ENCODE data around the gene RAB40C.

The RAB40C gene

DNA sequence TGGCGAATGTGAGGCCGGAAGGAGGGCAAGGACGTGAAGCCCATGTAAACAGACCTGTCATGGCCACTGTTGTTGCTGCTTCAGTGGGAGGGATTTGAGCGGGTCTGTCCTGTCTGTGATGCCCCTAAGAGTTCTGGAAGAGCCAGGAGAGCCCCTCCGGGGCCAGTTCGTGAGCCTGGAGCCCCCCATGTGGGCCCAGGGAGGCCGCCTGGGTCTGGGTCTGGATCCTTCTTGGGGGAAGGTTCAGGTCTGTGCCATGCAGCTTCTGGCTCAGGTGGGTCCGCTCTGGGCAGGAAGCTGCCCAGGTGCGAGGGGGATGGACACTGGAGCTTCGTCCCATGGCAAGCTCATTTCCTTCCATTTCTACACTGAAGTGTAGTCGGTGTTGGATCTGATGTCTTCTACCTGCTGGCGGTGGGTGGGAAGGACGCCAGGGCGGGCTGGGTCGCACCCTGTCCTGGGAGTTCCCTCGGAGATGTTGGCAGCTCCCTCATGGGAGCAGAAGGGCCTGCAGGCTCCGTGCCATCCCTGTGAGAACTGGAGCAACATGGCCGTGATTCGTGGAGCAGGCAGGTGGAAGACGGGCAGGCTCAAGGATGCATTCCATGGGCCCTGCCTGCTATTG, 29.7 kb downstream of the RAB40C start:
- DNase-seq, result no peak

DNA sequence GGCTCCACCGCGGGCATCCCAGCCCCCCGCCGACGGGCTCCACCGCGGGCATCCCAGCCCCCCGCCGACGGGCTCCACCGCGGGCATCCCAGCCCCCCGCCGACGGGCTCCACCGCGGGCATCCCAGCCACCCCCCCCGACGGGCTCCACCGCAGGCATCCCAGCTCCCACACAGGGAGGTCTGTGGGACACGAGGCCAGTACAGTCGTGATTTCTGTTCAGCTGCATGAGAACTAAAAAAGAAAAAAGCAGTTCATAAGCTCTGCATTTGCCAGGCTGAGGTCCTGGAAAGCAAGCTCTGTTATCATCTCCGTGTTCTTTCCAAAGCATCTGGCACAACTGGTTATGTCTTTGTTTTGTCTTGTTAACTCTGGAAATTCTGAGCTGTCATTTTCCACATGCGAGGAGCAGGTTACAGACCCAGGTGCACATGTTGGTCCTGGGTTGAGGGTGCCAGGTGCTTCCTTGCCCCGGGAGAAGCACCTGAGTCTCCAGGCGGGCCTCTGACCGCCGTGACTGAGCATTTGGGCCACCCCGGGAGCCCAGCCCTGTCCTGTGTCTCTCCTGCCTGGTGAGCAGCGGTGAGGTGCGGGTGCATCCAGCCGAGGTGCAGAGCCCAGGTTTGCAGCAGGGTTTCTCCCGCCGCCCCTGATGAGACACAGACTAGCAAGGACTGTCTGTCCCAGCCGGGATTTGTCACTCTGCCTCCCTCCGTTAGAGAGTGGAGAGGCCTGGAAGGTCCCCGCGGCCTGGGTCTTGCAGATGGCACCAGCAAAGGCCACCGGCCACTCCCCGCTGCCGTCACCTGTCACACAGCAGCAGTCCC, 31.0 kb downstream of the RAB40C start:
- DNase-seq, result no peak

DNA sequence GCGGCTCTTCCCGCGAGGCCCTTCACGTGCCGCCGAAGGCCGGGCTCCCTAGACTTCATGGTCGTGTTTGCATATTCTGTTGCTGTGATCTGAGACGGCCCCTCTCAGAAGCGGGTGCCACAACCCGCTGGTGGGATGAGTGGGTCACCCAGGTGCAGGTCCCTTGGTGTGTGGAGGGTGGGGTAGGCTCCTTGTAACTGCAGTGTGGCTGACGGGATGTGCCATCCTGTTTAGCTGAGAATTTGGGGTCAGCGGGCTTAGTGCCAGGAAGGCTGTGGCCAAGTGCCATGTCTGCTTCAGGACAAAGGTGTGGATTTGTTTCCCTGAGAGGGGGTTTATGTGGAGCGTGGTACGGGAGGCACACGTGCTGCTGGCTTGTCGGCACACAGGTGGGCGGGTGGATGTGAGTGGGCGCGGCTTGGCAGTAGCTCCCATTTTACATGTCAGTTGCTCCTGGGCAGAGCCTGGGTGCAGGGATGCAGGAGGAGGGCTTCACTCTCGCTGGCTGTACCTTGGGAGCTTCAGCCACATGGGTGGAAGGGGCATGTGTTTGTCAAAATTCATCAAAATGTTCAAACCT, 31.8 kb downstream of the RAB40C start:
- DNase-seq, result no peak

DNA sequence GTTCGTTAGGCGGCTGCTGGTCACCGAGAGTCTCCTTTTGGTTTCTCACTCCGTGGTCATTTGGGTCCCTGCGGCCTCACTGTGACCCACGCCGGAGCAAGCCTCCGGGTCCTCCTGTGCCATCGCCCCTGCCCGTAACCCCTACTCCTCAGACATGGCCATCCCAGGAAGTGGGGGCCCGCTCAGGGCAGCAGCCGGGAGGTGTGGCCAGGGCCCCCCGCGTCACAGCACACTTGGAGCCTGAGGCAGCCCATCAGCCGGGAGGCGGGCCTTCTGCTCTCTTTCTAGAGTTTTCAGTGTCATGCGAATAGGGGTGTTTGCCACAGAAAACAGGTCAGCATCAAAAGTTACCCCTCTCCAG, 33.0 kb downstream of the RAB40C start:
- no peak for DNase-seq

DNA sequence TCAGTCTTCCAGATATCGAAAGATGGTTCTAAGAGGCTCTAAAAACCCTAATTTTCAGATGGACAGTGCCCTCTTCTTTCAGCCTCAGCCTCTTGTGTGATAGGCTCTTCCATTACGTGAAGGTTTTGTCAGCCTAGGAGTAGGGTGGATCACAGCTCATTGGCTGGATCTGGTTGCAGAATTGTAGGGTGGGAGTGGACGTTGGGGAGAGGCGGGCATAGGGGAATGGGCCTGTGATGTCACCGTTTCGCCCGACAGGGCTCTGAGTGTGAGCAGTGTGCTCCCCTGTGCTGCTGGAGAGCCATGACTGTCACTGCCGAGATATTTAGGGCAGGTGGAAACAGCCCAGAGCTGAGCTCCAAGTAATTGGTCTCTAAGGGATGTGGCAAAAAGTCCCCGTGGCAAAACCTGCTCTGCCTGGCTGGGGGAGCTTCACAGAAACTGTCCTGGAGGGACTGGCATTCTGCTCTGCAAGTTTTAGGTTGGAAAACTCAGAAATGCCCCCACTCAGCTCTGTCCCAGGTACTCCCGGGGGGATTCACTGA, 34.7 kb downstream of the RAB40C start:
- no peak for DNase-seq

DNA sequence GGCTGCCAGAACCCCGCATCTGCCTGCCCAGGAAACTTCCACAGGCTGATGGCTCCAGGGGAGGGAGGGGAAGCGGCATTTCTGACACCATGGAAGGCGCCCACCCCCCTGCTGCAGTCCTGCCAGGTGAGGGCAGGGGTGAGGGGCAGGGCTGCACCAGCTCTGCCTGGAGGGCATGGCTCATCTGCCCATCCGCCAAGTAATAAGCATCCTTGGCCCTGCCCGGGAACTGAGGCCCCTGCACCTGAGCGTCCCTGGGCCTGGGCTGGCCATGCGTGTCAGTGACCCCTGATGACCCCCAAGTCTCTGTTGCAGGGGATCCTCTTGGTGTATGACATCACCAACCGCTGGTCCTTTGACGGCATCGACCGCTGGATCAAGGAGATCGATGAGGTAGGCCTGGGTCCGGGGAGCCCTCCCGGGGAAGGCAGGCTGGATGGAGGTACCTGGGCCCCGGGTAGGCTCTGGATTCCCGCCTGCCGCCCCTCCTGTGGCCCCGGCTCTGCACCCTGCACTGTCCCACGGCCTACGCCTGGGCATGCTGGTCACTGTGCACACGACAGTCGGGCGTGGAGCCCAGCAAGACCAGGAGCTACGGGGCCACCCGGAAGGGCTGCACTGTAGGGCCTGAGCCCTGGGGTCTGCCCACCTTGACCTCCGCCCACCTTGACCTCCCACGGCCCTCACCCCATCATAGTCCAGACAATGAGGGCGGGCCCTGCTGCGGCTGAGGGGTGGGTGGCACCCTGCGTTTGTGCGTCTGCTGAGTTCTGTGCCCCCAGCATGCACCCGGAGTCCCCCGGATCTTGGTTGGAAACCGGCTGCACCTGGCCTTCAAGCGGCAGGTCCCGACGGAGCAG, 35.5 kb downstream of the RAB40C start:
- no peak for DNase-seq

DNA sequence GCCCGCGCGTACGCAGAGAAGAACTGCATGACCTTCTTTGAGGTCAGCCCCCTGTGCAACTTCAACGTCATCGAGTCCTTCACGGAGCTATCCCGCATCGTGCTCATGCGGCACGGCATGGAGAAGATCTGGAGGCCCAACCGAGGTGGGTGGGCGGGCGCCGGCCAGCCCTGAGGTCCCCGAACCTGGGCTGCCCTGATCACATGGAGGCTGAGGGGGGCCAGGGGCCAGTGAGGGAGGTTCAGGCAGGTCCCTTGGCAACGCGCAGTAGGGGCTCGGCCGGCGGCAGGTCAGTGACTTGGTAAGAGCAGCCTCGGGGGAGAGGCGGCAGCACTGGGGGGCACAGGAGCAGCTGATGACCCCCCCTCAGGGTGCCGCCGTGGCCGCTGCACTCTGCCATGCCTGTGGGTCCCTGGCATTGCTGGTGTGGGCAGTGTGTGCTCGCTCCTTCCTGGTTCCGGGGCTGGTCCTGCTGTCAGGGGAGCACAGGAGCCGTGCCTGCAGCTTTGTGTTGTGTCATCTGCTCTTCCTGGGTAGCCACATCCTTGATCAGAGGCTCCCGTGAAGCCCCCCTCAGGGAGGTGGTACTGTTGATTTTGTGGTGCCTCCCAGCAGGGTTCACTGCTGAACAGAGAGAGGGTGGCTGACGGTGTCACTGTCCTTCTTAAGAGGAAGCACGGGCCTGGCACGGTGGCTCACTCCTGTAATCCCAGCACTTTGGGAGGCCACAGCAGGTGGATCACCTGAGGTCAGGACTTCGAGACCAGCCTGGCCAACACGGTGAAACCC, 36.3 kb downstream of the RAB40C start:
- DNase-seq, result no peak

DNA sequence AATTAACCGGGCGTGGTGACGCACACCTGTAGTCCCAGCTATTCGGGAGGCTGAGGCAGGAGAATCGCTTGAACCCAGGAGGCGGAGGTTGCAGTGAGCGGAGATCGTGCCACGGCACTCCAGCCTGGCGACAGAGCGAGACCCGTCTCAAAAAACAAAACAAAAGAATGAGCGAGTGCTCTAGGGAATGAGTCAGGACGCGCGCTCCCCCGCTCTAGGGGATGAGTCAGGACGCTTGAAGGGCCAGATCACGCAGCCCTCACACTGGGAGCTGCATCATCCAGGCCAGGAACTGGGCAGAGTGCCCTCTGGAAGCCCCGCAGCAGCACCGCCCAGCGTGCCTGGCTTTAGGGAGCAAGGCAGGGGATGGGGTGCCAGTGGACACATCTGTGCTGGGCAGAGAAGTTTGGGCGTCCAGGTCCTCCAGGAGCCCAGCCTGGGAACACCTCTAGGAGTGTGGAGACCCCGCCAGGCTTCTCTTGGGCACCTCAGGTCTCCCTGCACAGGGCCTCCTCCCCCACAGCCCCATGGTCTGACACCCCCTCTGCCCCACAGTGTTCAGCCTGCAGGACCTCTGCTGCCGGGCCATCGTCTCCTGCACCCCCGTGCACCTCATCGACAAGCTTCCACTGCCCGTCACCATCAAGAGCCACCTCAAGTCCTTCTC, 37.1 kb downstream of the RAB40C start:
- no peak for DNase-seq

DNA sequence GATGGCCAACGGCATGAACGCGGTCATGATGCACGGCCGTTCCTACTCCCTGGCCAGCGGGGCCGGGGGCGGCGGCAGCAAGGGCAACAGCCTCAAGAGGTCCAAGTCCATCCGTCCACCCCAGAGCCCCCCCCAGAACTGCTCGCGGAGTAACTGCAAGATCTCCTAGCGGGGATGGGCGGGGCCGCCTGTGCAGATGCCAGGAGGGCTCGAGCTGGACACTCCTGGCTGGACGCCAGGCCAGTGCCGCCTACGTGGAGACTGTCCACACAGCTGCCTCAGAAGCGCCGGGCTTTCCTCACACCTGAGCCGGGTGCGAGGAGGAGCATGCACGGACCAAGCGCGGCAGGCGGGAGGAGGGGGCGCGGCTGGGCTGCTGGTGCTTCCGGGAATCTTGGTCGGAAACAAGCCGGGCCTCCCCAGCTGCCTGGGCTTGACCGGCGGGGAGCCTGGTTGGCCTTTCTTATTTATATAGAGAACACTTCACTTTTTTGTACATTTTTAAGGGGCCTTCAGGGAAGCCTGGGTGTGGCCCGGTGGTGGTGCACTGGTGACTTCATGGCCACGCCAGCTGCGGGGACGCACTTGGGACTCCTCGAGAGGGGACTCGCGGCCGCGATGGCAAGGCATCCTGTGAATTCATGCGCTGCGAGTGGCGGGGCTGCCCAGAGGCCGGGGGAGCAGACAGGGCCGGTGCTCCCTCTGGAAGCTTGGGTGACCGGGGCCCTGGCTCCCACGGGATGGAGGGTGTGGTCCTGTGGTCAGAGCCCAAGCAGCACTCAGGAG, 37.8 kb downstream of the RAB40C start:
- no peak for DNase-seq

DNA sequence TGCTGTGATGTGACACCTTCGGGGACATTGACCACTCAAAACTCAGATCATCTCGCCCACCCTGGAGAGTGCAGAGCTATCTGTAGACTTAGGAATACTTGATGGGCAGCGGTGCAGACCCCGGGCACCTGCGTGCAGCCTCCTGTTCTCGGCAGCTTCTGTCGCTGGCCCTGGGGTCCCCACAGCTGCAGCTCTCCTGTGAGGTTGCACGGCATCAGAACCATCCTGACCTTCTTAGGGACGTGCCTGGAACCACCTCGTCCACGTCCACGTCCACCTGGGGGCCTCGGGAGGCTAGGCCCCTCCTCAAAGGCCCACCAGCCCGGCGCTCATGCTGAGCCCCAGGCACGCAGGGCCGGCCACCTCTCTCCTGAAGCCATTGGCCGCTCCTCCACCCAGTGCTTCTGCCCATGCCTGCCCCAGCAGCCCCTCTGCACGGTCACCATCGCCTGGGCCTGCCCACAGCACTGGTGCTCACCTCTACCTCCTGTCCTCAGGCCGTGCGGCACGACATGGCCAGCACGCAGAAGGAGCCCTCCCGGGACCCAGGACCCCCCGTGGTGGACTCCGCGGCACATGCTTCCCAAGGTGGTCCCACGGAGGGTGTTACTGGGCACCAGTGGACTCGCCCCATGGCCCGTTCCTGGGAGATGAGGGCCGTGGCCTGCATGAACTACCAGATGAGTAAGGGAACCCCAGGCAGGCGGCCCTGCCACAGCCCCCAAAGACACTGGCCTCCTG, 38.6 kb downstream of the RAB40C start:
- DNase-seq, result no peak

DNA sequence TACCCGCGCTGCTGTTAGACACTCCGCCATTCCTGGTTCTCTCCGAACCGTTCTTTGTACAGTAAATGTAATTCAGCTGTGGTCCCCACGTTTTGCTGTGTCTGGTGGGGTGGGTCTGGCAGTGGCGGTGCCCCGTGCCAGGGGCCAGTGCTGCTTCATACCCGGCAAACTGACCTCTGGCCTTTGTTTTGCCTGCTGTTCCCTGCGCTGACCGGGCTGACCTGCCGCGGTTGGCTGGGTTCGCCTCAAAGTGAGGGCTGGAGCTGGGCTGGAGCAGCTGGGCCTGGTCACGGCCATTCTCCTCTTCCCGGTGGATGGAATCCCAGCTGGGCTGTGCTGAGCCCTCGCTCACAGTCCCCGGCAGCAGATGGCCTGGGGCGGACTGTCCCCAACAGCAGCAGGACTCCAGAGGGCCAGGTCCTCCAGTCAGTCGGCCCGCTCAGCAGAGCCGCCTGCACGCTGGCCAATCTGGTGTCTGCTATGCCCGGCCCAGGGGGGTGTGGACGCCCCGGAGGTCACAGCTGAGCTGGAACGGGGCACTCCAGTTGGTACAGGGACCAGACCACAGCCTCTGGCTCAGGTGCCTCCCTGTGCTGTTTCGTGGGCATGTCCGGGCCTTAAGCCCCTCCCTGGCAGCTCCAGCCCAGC, 39.4 kb downstream of the RAB40C start:
- DNase-seq, result no peak

DNA sequence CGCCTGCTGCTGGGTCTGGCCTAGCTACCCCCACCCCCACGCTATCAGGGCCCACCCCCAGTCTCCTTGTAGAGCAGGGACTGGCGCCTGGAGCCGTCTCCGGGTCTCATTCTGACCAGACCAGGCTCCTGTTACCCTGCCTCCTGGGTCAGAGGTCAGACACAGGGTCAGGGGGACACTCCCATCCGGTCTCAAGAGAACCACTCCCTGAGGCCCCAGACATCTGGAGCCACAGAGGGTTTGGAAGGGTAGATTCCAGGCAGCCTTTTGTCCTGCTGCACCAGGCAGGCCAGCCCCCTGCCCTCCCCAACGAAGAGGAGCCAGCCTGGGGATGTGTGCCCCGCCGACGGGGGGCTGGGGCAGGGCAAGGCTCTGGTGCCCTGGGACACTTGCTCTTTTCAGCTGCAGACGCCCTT, 40.0 kb downstream of the RAB40C start:
- no peak for DNase-seq

DNA sequence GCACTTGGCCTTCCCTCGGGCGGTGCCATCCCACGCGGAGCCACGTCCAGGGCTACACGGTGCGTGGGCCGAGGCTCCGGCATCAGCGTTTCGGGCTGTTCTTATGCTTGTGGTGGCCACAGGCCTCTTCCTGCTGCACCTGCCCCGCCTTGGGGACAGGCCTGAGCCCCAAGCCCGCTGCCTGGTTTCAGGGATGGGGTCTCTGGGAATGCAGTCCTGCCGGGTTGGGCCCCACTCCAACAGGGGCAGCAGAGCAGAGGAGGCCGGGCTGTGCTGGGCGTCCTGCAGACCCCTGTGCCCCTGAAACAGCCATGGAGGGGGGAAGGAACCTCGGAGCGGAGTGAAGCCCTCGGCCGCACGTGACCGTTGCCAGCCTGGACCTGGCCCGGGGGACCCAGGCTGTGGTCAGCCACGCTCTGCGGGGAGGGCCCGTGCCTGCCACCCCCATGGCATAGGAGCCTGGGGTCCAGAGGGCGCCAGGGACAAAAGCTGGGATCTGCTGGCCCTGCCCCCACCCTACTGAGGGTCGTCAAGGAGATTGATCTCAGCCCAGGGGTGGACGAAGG, 40.5 kb downstream of the RAB40C start:
- DNase-seq, result no peak

DNA sequence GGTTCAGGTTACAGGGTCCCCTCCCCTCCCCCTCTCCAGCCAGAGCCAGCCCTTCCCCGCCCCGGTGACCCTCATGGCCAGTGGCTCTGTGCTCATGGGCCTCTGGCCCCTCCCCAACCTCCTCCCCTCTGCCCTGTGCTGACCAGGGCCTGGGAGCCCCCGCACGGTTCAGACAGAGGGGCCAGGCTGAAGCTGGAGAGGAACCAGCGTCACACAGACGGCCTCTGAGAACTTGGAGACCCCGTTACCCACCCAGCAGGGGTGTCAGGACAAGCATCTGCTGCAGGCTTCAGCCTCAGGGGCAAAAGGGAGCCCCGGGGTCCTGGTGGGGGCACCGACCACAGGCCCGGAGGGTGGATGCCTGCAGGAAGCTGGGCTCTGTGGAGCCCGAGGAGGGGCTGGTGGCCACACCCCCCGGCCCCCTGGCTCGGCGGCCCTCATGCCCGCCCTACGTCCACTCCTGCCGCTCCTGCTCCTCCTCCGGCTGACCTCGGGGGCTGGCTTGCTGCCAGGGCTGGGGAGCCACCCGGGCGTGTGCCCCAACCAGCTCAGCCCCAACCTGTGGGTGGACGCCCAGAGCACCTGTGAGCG, 41.0 kb downstream of the RAB40C start, which contains the start of gene WFIKKN1:
TSS of gene WFIKKN1 (plus strand) at position 171 of the 591 bp plus-strand sequence. CDS start at position 440, 269 bp downstream.
- no peak for DNase-seq

DNA sequence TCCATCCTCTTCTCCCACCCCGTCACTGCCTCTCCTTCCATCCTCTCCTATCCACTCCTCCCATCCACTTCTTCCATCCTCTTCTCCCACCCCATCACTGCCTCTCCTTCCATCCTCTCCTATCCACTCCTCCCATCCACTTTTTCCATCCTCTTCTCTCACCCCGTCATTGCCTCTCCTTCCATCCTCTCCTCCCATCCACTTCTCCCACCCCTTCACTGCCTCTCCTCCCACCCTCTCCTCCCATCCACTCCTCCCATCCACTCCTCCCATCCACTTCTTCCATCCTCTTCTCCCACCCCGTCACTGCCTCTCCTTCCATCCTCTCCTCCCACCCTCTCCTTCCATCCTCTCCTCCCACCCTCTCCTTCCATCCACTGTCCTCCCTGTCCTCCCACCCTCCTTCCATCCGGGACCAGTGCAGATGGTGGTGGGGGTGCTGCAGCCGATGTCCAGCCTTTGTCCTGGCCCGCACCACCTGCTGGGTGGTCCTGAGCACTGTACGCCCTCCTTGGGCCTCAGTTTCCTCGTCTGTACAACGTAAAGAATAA, 42.0 kb downstream of the RAB40C start:
- DNase-seq, result no peak

DNA sequence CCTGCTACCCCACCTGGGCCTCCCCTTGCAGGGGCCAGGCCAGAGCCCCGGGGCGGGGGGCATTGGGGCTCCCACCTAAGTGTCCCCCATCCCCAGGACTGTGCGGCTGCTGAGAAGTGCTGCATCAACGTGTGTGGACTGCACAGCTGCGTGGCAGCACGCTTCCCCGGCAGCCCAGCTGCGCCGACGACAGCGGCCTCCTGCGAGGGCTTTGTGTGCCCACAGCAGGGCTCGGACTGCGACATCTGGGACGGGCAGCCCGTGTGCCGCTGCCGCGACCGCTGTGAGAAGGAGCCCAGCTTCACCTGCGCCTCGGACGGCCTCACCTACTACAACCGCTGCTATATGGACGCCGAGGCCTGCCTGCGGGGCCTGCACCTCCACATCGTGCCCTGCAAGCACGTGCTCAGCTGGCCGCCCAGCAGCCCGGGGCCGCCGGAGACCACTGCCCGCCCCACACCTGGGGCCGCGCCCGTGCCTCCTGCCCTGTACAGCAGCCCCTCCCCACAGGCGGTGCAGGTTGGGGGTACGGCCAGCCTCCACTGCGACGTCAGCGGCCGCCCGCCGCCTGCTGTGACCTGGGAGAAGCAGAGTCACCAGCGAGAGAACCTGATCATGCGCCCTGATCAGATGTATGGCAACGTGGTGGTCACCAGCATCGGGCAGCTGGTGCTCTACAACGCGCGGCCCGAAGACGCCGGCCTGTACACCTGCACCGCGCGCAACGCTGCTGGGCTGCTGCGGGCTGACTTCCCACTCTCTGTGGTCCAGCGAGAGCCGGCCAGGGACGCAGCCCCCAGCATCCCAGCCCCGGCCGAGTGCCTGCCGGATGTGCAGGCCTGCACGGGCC, 42.8 kb downstream of the RAB40C start:
- DNase-seq, result no peak

DNA sequence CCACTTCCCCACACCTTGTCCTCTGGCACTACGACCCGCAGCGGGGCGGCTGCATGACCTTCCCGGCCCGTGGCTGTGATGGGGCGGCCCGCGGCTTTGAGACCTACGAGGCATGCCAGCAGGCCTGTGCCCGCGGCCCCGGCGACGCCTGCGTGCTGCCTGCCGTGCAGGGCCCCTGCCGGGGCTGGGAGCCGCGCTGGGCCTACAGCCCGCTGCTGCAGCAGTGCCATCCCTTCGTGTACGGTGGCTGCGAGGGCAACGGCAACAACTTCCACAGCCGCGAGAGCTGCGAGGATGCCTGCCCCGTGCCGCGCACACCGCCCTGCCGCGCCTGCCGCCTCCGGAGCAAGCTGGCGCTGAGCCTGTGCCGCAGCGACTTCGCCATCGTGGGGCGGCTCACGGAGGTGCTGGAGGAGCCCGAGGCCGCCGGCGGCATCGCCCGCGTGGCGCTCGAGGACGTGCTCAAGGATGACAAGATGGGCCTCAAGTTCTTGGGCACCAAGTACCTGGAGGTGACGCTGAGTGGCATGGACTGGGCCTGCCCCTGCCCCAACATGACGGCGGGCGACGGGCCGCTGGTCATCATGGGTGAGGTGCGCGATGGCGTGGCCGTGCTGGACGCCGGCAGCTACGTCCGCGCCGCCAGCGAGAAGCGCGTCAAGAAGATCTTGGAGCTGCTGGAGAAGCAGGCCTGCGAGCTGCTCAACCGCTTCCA, 43.6 kb downstream of the RAB40C start:
- no peak for DNase-seq
